Hair follicular keratinocyte (primary cell): ENCODE data around the gene HDGFL1. TPM values are rescaled to one million over a fixed set of nuclear protein-coding genes. Genes with fewer than 3 reads are reported as not detected.

Source experiments
- total RNA-seq: library from RNA; depleted of rRNA; stranded (reverse); fragments of >200 nt; gene quantifications from 2 replicates; pipeline ENCODE4 v1.2.3, GENCODE V29; 2015

Gene HDGFL1
- total RNA-seq, result not detected in 2 replicates

DNA sequence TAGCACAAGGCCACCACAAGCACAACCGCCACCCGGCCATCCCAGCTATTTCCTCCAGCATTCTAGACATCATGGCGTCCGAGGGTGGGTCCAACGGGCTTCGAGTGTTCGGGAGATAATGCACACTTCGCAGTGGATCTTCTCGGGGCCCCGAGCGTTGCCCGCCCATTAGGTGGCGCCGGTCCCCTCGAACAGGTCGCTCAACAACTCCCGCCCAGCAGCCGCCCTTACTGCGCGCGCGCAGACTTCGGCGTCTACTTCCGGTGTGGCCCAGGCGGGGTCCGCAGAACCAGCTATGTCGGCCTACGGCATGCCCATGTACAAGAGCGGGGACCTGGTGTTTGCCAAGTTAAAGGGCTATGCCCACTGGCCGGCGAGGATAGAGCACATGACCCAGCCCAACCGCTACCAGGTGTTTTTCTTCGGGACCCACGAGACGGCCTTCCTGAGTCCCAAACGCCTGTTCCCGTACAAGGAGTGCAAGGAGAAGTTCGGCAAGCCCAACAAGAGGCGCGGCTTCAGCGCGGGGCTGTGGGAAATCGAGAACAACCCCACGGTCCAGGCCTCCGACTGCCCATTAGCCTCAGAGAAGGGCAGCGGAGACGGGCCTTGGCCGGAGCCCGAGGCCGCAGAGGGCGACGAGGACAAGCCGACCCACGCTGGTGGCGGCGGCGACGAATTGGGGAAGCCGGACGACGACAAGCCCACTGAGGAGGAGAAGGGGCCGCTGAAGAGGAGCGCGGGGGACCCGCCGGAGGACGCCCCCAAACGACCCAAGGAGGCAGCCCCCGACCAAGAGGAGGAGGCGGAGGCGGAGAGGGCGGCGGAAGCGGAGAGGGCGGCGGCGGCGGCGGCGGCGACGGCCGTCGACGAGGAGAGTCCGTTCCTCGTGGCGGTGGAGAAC lies at the start of gene HDGFL1:
TSS of gene HDGFL1 (plus strand) at position 286 of the 904 bp plus-strand sequence. CDS start at position 296, 10 bp downstream.

